NB4 (cell line): Measurements from ENCODE around the gene FAM83F.

Experiments
- MYC ChIP-seq: IDR thresholded peaks from 2 replicates; pipeline ENCODE4 v1.6.1; 2011; ENCODE audit warnings: low read depth, low read length
- POLR2A ChIP-seq: IDR thresholded peaks from 2 replicates; pipeline ENCODE4 v1.6.1; 2011; ENCODE audit warnings: mild to moderate bottlenecking; ENCODE audit not compliant: insufficient read length; ENCODE audit errors: extremely low read depth
- TF ChIP-seq, protein P1 (sequence below): IDR thresholded peaks from one replicate; pipeline ENCODE4 v1.5.1; 2012; ENCODE audit warnings: low read depth, low read length
- TF ChIP-seq, protein P2 (sequence below): IDR thresholded peaks from 2 replicates; pipeline ENCODE4 v1.6.1; 2011; ENCODE audit warnings: low read depth, low read length

DNA sequence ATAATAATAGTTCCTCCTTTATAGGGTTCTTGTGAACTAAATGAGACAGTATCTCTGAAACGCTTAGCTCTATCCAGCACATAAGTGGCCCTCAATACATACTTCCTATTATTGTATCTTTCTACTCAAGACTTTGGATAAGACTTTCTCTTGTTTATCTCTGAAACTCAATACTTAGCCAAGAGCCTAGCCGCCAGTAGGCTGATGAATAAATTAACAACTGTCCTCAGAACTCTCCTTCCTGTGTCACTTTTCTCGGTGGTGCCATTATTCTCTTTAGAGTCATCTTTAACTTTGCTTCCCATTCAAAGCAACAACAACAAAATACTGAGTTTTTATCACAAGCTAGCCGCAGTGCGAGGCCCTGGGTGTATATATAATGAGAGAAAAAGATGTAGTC is 86.9 kb downstream of the FAM83F start:
- no peak for TF ChIP-seq MYC
- TF ChIP-seq, protein P1, sequence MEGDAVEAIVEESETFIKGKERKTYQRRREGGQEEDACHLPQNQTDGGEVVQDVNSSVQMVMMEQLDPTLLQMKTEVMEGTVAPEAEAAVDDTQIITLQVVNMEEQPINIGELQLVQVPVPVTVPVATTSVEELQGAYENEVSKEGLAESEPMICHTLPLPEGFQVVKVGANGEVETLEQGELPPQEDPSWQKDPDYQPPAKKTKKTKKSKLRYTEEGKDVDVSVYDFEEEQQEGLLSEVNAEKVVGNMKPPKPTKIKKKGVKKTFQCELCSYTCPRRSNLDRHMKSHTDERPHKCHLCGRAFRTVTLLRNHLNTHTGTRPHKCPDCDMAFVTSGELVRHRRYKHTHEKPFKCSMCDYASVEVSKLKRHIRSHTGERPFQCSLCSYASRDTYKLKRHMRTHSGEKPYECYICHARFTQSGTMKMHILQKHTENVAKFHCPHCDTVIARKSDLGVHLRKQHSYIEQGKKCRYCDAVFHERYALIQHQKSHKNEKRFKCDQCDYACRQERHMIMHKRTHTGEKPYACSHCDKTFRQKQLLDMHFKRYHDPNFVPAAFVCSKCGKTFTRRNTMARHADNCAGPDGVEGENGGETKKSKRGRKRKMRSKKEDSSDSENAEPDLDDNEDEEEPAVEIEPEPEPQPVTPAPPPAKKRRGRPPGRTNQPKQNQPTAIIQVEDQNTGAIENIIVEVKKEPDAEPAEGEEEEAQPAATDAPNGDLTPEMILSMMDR: no peak
- TF ChIP-seq POLR2A: no peak
- TF ChIP-seq, protein P2, sequence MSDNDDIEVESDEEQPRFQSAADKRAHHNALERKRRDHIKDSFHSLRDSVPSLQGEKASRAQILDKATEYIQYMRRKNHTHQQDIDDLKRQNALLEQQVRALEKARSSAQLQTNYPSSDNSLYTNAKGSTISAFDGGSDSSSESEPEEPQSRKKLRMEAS: no peak
